Measurements from ENCODE around the gene POPDC2.

POPDC2 gene

GRCh38 chr3:119669906-119670570, 9.6 kb upstream of the POPDC2 start:
- no peak for TF ChIP-seq USF1 (IDR thresholded peaks at IDR 0.05)
- TF ChIP-seq TEAD4 (IDR thresholded peaks at IDR 0.05), result no peak
- no peak for TF ChIP-seq TAF1 (IDR thresholded peaks at IDR 0.05; ENCODE audit: low read depth)
- TF ChIP-seq, protein P1, sequence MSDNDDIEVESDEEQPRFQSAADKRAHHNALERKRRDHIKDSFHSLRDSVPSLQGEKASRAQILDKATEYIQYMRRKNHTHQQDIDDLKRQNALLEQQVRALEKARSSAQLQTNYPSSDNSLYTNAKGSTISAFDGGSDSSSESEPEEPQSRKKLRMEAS (IDR thresholded peaks at IDR 0.05), result no peak
- TF ChIP-seq, protein P2, sequence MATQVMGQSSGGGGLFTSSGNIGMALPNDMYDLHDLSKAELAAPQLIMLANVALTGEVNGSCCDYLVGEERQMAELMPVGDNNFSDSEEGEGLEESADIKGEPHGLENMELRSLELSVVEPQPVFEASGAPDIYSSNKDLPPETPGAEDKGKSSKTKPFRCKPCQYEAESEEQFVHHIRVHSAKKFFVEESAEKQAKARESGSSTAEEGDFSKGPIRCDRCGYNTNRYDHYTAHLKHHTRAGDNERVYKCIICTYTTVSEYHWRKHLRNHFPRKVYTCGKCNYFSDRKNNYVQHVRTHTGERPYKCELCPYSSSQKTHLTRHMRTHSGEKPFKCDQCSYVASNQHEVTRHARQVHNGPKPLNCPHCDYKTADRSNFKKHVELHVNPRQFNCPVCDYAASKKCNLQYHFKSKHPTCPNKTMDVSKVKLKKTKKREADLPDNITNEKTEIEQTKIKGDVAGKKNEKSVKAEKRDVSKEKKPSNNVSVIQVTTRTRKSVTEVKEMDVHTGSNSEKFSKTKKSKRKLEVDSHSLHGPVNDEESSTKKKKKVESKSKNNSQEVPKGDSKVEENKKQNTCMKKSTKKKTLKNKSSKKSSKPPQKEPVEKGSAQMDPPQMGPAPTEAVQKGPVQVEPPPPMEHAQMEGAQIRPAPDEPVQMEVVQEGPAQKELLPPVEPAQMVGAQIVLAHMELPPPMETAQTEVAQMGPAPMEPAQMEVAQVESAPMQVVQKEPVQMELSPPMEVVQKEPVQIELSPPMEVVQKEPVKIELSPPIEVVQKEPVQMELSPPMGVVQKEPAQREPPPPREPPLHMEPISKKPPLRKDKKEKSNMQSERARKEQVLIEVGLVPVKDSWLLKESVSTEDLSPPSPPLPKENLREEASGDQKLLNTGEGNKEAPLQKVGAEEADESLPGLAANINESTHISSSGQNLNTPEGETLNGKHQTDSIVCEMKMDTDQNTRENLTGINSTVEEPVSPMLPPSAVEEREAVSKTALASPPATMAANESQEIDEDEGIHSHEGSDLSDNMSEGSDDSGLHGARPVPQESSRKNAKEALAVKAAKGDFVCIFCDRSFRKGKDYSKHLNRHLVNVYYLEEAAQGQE (IDR thresholded peaks at IDR 0.05; ENCODE audit: low read depth), result no peak
- TF ChIP-seq TCF12 (IDR thresholded peaks at IDR 0.05; ENCODE audit: low read depth), result no peak
- TF ChIP-seq NFIC (IDR thresholded peaks at IDR 0.05), result no peak
- no peak for TF ChIP-seq RAD21 (IDR thresholded peaks at IDR 0.05; ENCODE audit: low read depth)
- no peak for TF ChIP-seq EGR1 (IDR thresholded peaks at IDR 0.05)
- no peak for TF ChIP-seq FOXM1 (IDR thresholded peaks at IDR 0.05; ENCODE audit: borderline replicate concordance, low read depth)
- TF ChIP-seq EP300 (IDR thresholded peaks at IDR 0.05; ENCODE audit: borderline replicate concordance), result no peak
- TF ChIP-seq ZBTB7A (IDR thresholded peaks at IDR 0.05; ENCODE audit: low read depth), result no peak

DNA sequence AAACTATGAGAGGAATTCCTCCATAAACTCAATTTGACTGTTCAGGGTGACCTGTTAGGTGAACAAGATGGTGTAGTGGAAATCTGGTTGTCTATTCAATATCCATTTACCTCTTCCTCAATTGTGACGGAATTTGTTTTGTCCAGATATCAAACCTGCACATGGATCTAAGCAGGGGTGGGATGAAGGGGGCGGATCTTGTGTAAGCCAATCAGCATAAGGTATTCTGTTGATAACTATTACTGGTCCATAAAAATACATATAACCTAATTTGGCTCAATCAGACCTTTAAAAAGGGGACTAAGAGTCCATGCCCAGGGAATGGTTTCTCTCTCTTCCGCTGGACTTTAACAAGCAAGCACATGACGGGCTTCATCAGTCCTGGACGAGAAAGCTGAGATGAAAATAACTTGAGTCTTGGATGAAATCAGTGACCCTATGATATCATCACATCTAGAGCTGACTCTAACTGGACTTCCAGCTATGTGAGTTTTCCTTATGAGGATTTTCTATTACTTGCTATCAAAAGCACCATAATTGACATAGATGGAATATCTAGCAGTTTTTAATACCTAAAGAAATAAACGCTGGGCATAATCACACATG, 5.7 kb upstream of the POPDC2 start:
- TF ChIP-seq FOXM1 (IDR thresholded peaks at IDR 0.05; ENCODE audit: borderline replicate concordance, low read depth) (no peak), TEAD4 (IDR thresholded peaks at IDR 0.05) (no peak), YY1 (IDR thresholded peaks at IDR 0.05; ENCODE audit: low read depth) (no peak), CREB1 (IDR thresholded peaks at IDR 0.05; ENCODE audit: low read depth) (no peak), ZBTB7A (IDR thresholded peaks at IDR 0.05; ENCODE audit: low read depth) (no peak), USF1 (IDR thresholded peaks at IDR 0.05) (no peak), TAF1 (IDR thresholded peaks at IDR 0.05; ENCODE audit: low read depth) (no peak), NFIC (IDR thresholded peaks at IDR 0.05) (no peak), TCF12 (IDR thresholded peaks at IDR 0.05; ENCODE audit: low read depth) (no peak), EP300 (IDR thresholded peaks at IDR 0.05; ENCODE audit: borderline replicate concordance) (no peak)
- TF ChIP-seq, protein P2 (IDR thresholded peaks at IDR 0.05; ENCODE audit: low read depth), result no peak

GRCh38 chr3:119664850-119665379, 4.5 kb upstream of the POPDC2 start:
- no peak for TF ChIP-seq TAF1 (IDR thresholded peaks at IDR 0.05; ENCODE audit: low read depth)

DNA sequence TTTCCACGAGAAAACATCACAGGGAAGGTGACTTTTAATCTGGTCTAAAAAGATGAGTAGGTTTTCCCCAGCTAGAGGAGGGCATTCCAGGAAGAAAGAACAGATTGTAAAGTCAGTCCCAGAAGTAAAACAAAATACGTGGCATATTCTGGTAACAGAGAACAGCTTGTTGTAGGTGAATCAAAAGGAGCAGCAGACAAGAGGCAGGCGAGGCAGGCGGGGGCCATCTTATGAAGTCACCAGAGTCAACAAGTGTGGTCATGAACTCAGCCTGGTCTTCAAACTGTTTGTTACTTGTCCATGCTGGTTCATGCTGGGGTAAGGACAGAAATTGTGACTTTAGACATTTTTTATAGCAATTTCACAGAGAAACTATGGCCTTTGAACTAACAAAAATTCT, 4.0 kb upstream of the POPDC2 start:
- no peak for TF ChIP-seq CEBPB (IDR thresholded peaks at IDR 0.05)
- TF ChIP-seq, protein P1 (IDR thresholded peaks at IDR 0.05), result no peak
- no peak for TF ChIP-seq USF1 (IDR thresholded peaks at IDR 0.05)
- no peak for TF ChIP-seq TEAD4 (IDR thresholded peaks at IDR 0.05)
- TF ChIP-seq EGR1 (IDR thresholded peaks at IDR 0.05), result no peak
- no peak for TF ChIP-seq ZBTB7A (IDR thresholded peaks at IDR 0.05; ENCODE audit: low read depth)
- TF ChIP-seq YY1 (IDR thresholded peaks at IDR 0.05; ENCODE audit: low read depth), result no peak
- no peak for TF ChIP-seq FOXM1 (IDR thresholded peaks at IDR 0.05; ENCODE audit: borderline replicate concordance, low read depth)
- TF ChIP-seq, protein P2 (IDR thresholded peaks at IDR 0.05; ENCODE audit: low read depth), result no peak
- no peak for TF ChIP-seq NFIC (IDR thresholded peaks at IDR 0.05)
- TF ChIP-seq CREB1 (IDR thresholded peaks at IDR 0.05; ENCODE audit: low read depth), result no peak
- no peak for TF ChIP-seq RAD21 (IDR thresholded peaks at IDR 0.05; ENCODE audit: low read depth)
- TF ChIP-seq TAF1 (IDR thresholded peaks at IDR 0.05; ENCODE audit: low read depth), result no peak
- TF ChIP-seq EP300 (IDR thresholded peaks at IDR 0.05; ENCODE audit: borderline replicate concordance), result no peak
